SK-N-SH (cell line): Measurements from ENCODE around the gene GAB2. TPM values are rescaled to one million over a fixed set of nuclear protein-coding genes. Genes with fewer than 3 reads are reported as not detected.

Source experiments
- CTCF ChIA-PET: fragments of 300-600, 350-600 bp; formaldehyde crosslinking; extraction: SDS; loops from one replicate; lab custom pipeline; 2021; lab: Yijun Ruan, JAX
- POLR2A ChIA-PET: fragments of 350-600 bp; sonication (Branson Sonifier 250); formaldehyde crosslinking; extraction: SDS; loops from one replicate; lab custom pipeline; 2020; ENCODE audit warnings: antibody characterized with exemption, inconsistent platforms; lab: Yijun Ruan, JAX
- DNase-seq: peaks from one replicate; pipeline ENCODE4 v3.0.0; 2012
- H2AFZ ChIP-seq: fragments of 200-600 bp; sonication (generic); 2 replicates; pipeline ENCODE4 v1.8.1; 2016; ENCODE audit warnings: antibody characterized with exemption, mild to moderate bottlenecking, low read depth
- H3F3A ChIP-seq: fragments of 200-600 bp; sonication (generic); replicated peaks from 2 replicates; pipeline ENCODE3; 2016; ENCODE audit warnings: antibody characterized with exemption, mild to moderate bottlenecking; ENCODE audit not compliant: insufficient read depth
- H3K27ac ChIP-seq, 2 experiments: fragments of 200-500 bp in 1 of 2; fragments of 200-600 bp in 1 of 2; sonication (Bioruptor generic) in 1 of 2; sonication (generic), shearing (Covaris generic) in 1 of 2; 2 replicates each; pipeline versions ENCODE4 v1.5.1 to v1.6.1; 2014 to 2016; ENCODE audit warnings: low read depth in 2 of 2, inconsistent platforms in 1 of 2, low read length in 1 of 2, mild to moderate bottlenecking in 1 of 2, mixed read lengths in 1 of 2
- H3K27me3 ChIP-seq: fragments of 200-600 bp; sonication (generic), shearing (Covaris generic); 2 replicates; pipeline ENCODE4 v1.6.1; 2016; ENCODE audit warnings: mixed run types; ENCODE audit not compliant: insufficient read depth
- H3K36me3 ChIP-seq, 2 experiments: fragments of 200-500 bp in 1 of 2; fragments of 200-600 bp in 1 of 2; sonication (Bioruptor generic) in 1 of 2; sonication (generic) in 1 of 2; replicated peaks in 1 of 2; 2 replicates each; pipeline versions ENCODE3 to v1.5.1; 2014 to 2016; ENCODE audit warnings: low read length in 1 of 2, mild to moderate bottlenecking in 1 of 2; ENCODE audit not compliant: insufficient read depth in 2 of 2, control insufficient read depth in 1 of 2
- H3K4me1 ChIP-seq, 2 experiments: fragments of 200-500 bp in 1 of 2; fragments of 200-600 bp in 1 of 2; sonication (Bioruptor generic) in 1 of 2; sonication (generic), shearing (Covaris generic) in 1 of 2; 2 replicates each; pipeline versions ENCODE4 v1.5.1 to v1.6.1; 2014 to 2016; ENCODE audit warnings: low read depth in 1 of 2, low read length in 1 of 2, mixed run types in 1 of 2; ENCODE audit not compliant: insufficient read depth in 2 of 2, control insufficient read depth in 1 of 2
- H3K4me2 ChIP-seq: fragments of 200-600 bp; sonication (generic), shearing (Covaris generic); 2 replicates; pipeline ENCODE4 v1.6.1; 2017; ENCODE audit warnings: mixed run types
- H3K4me3 ChIP-seq, 2 experiments: fragments of 200-500 bp in 1 of 2; fragments of 200-600 bp in 1 of 2; sonication (Bioruptor generic) in 1 of 2; sonication (generic), shearing (Covaris generic) in 1 of 2; 2 replicates each; pipeline versions ENCODE4 v1.5.1 to v1.8.1; 2014 to 2016; ENCODE audit warnings: low read depth in 2 of 2, inconsistent platforms in 1 of 2, low read length in 1 of 2, mild to moderate bottlenecking in 1 of 2, mixed read lengths in 1 of 2, moderate library complexity in 1 of 2
- H3K79me2 ChIP-seq: fragments of 200-600 bp; sonication (generic); 2 replicates; pipeline ENCODE4 v1.8.1; 2017; ENCODE audit warnings: mild to moderate bottlenecking; ENCODE audit not compliant: insufficient read depth
- H3K9ac ChIP-seq: fragments of 200-600 bp; sonication (generic); 2 replicates; pipeline ENCODE4 v1.6.1; 2017; ENCODE audit warnings: mixed run types
- H3K9me2 ChIP-seq: fragments of 200-600 bp; sonication (generic); 2 replicates; pipeline ENCODE4 v1.6.1; 2017; ENCODE audit warnings: mixed run types
- H3K9me3 ChIP-seq: fragments of 200-600 bp; sonication (generic); 2 replicates; pipeline ENCODE4 v1.6.1; 2017; ENCODE audit warnings: mixed run types, mild to moderate bottlenecking, moderate library complexity
- H4K20me1 ChIP-seq: fragments of 200-600 bp; sonication (generic); 2 replicates; pipeline ENCODE4 v1.6.1; 2017; ENCODE audit warnings: mild to moderate bottlenecking, mixed run types; ENCODE audit not compliant: insufficient read depth
- CTCF ChIP-seq: fragments of 200-600 bp; sonication (generic); IDR thresholded peaks from 2 replicates; pipeline ENCODE4 v1.6.1; 2017; ENCODE audit warnings: antibody characterized with exemption, mild to moderate bottlenecking, moderate library complexity
- ELF1 ChIP-seq: IDR thresholded peaks from 2 replicates; pipeline ENCODE4 v1.4.0; 2012
- EP300 ChIP-seq, 2 experiments: IDR thresholded peaks; 2 replicates each; pipeline versions ENCODE4 v1.4.0 to v1.6.1; 2012; ENCODE audit warnings: borderline replicate concordance in 1 of 2, low read depth in 1 of 2, low read length in 1 of 2
- FOSL2 ChIP-seq: IDR thresholded peaks from 2 replicates; pipeline ENCODE4 v1.4.0; 2012; ENCODE audit warnings: low read depth, mild to moderate bottlenecking, moderate library complexity, borderline replicate concordance
- FOXJ3 ChIP-seq: sonication (generic); formaldehyde crosslinking; IDR thresholded peaks from 2 replicates; pipeline ENCODE4 v1.5.1; 2020; ENCODE audit warnings: mild to moderate bottlenecking, missing genetic modification reagents
- GABPA ChIP-seq: IDR thresholded peaks from 2 replicates; pipeline ENCODE4 v1.4.0; 2012; ENCODE audit warnings: low read depth, mild to moderate bottlenecking
- GATA2 ChIP-seq: sonication (generic); formaldehyde crosslinking; IDR thresholded peaks from 2 replicates; pipeline ENCODE4 v1.5.0; 2020; ENCODE audit warnings: mild to moderate bottlenecking, missing genetic modification reagents
- IRF3 ChIP-seq: fragments of 150-350 bp; IDR thresholded peaks from 2 replicates; pipeline ENCODE4 v1.6.1; 2016; ENCODE audit warnings: mild to moderate bottlenecking, low read depth, low read length
- JUND ChIP-seq: IDR thresholded peaks from 2 replicates; pipeline ENCODE4 v1.4.0; 2012
- MEF2A ChIP-seq: IDR thresholded peaks from 2 replicates; pipeline ENCODE4 v1.4.0; 2012; ENCODE audit warnings: low read depth, borderline replicate concordance
- MXI1 ChIP-seq: IDR thresholded peaks from 2 replicates; pipeline ENCODE4 v1.6.1; 2012; ENCODE audit warnings: mild to moderate bottlenecking, low read depth, low read length, improper control_type of control experiment
- NFIC ChIP-seq: IDR thresholded peaks from 2 replicates; pipeline ENCODE4 v1.4.0; 2012; ENCODE audit warnings: borderline replicate concordance
- NRF1 ChIP-seq: IDR thresholded peaks from 2 replicates; pipeline ENCODE4 v1.6.1; 2012; ENCODE audit warnings: low read depth, mild to moderate bottlenecking, low read length
- POLR2AphosphoS5 ChIP-seq: IDR thresholded peaks from 2 replicates; pipeline ENCODE4 v1.6.1; 2012; ENCODE audit warnings: low read depth, low read length
- RAD21 ChIP-seq: IDR thresholded peaks from 2 replicates; pipeline ENCODE4 v1.6.1; 2012; ENCODE audit warnings: mild to moderate bottlenecking, low read length
- RXRA ChIP-seq: IDR thresholded peaks from 2 replicates; pipeline ENCODE4 v1.4.0; 2012; ENCODE audit warnings: low read depth, mild to moderate bottlenecking, borderline replicate concordance
- SMC3 ChIP-seq: IDR thresholded peaks from 2 replicates; pipeline ENCODE4 v1.6.1; 2012; ENCODE audit warnings: low read depth, low read length, improper control_type of control experiment
- TAF1 ChIP-seq: IDR thresholded peaks from 2 replicates; pipeline ENCODE4 v1.6.1; 2012; ENCODE audit warnings: low read depth, mild to moderate bottlenecking, low read length, moderate library complexity, borderline replicate concordance
- TCF12 ChIP-seq: IDR thresholded peaks from 2 replicates; pipeline ENCODE4 v1.4.0; 2012
- TEAD4 ChIP-seq: IDR thresholded peaks from 2 replicates; pipeline ENCODE4 v1.4.0; 2012; ENCODE audit warnings: mild to moderate bottlenecking, borderline replicate concordance; ENCODE audit not compliant: insufficient read depth
- USF1 ChIP-seq: IDR thresholded peaks from 2 replicates; pipeline ENCODE4 v1.4.0; 2012; ENCODE audit warnings: low read depth, borderline replicate concordance
- USF2 ChIP-seq: fragments of 150-350 bp; IDR thresholded peaks from 2 replicates; pipeline ENCODE4 v1.6.1; 2017; ENCODE audit warnings: antibody characterized with exemption, low read length, low read depth, borderline replicate concordance
- WGBS: methylation state at CpG from one replicate; pipeline ENCODE4 v1.1.6; 2017; ENCODE audit warnings: low lambda C conversion rate; 5-methylcytosine and 5-hydroxymethylcytosine counted together
- polyA plus RNA-seq, 3 experiments: library from polyadenylated mRNA; depleted of rRNA; stranded (reverse); fragments of >200 nt; gene quantifications; 2 replicates each; pipeline ENCODE4 v1.2.3, GENCODE V29; 2012

Gene GAB2
- polyA plus RNA-seq, 1 of the 3 experiments (the other 2 are of a cell fraction), result 5.6 TPM

GRCh38 chr11:78313181-78313795 lies 104.3 kb downstream of the GAB2 start (continued):
- peak; percentile 54; the same call in 1 of the 2 replicates for TF ChIP-seq FOSL2
- TF ChIP-seq FOXJ3 (CRISPR knock-in tag), result no peak
- TF ChIP-seq TEAD4, result no peak
- TF ChIP-seq MXI1, result no peak
- peak; percentile 45; the same call in 1 of the 2 replicates for TF ChIP-seq JUND
- no peak for TF ChIP-seq GABPA
- TF ChIP-seq IRF3, result no peak
- no peak for TF ChIP-seq ELF1
- no peak for TF ChIP-seq SMC3
- no peak for TF ChIP-seq NRF1
- TF ChIP-seq CTCF, result no peak
- no peak for TF ChIP-seq RXRA
- TF ChIP-seq MEF2A, result no peak
- TF ChIP-seq GATA2 (CRISPR knock-in tag), result no peak
- TF ChIP-seq USF2, result no peak
- TF ChIP-seq, all 33 proteins: peak for 4

- Histone ChIP-seq H3K9ac (no peak overlapping the region), H3K4me3 (no peak overlapping the region), H3K27me3 (no peaks in the 10 kb centered on the region), H3K9me3 (no peaks in the 10 kb centered on the region), H3K79me2 (peaks cover 10% of the 10 kb centered on the region; the same call in 1 of the 2 replicates), H2AFZ (no peak overlapping the region), H3K4me2 (no peak overlapping the region), H3K27ac (no peak overlapping the region), H3K9me2 (no peaks in the 10 kb centered on the region), H3K4me1 (peaks cover 12 to 28% of the 10 kb centered on the region in 2 experiments; a peak in 3 of 4 replicates), H3F3A (peaks cover 8% of the 10 kb centered on the region), H4K20me1 (no peaks in the 10 kb centered on the region), H3K36me3 (no peaks in the 10 kb centered on the region)
- 87% methylated on average over 4 of the region's 4 CpGs for WGBS
- CTCF ChIA-PET, result interaction anchor here (0.6 to 1.8 kb wide), 3 partner anchors 10 to 252 kb away, joined by 3 to 7 read pairs (median 3); no protein-coding TSS in a partner anchor
- TF ChIP-seq USF1 (no peak), TAF1 (no peak), FOSL2 (no peak), GATA2 (CRISPR knock-in tag) (no peak), NRF1 (no peak), NFIC (no peak), POLR2AphosphoS5 (no peak), SMC3 (no peak), TCF12 (no peak), RXRA (no peak), MXI1 (no peak), RAD21 (no peak), EP300 (IDR thresholded peaks at IDR 0.05; ENCODE audit: borderline replicate concordance in 1 of 2, low read depth in 1 of 2, low read length in 1 of 2) (no peak), TEAD4 (no peak), USF2 (no peak), FOXJ3 (CRISPR knock-in tag) (no peak)
- POLR2A ChIA-PET, result no interaction called here
- no peak for DNase-seq
These were observed 104.9 kb downstream of the GAB2 start for GRCh38 chr11:78312712-78313111.
